ENCODE measurements around the gene ME3.

DNA sequence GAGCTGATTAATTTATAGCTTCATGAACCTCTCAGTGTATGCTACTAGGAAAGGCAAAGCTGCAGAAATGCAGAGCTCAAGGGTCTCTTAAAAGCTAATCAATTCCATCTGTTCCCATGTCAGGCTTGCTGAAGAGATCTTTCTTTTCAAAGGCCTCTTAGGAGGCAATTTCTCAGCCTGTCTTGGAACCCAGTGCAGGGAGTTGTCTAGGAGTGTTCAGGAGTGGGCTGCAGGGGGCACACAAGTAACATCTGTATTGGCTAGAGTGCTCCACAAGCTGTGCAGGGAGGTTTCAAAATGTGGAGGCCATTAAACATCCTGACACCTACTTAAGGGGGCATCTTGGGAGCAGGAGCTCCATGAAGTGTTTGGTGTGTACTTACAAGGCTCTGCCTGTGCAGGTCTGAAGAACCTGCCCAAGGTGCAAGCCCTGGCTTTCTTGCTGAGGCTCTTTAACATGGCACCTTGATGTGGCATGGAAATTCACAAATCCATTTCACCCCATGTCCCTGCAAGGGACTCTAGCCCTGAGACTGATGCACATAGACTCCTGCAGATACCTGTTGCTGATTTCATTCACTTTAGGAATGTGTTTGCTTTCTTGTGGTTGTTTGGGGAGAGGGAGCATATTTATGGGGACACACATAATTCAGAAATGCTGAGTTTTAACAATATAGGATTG, 134.7 kb downstream of the ME3 start:
- TF ChIP-seq, protein P1, sequence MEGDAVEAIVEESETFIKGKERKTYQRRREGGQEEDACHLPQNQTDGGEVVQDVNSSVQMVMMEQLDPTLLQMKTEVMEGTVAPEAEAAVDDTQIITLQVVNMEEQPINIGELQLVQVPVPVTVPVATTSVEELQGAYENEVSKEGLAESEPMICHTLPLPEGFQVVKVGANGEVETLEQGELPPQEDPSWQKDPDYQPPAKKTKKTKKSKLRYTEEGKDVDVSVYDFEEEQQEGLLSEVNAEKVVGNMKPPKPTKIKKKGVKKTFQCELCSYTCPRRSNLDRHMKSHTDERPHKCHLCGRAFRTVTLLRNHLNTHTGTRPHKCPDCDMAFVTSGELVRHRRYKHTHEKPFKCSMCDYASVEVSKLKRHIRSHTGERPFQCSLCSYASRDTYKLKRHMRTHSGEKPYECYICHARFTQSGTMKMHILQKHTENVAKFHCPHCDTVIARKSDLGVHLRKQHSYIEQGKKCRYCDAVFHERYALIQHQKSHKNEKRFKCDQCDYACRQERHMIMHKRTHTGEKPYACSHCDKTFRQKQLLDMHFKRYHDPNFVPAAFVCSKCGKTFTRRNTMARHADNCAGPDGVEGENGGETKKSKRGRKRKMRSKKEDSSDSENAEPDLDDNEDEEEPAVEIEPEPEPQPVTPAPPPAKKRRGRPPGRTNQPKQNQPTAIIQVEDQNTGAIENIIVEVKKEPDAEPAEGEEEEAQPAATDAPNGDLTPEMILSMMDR (IDR thresholded peaks at IDR 0.05), result no peak
- TF ChIP-seq POLR2A (IDR thresholded peaks at IDR 0.05), result no peak
